ENCODE results near the gene FBXO2.

Gene FBXO2

DNA sequence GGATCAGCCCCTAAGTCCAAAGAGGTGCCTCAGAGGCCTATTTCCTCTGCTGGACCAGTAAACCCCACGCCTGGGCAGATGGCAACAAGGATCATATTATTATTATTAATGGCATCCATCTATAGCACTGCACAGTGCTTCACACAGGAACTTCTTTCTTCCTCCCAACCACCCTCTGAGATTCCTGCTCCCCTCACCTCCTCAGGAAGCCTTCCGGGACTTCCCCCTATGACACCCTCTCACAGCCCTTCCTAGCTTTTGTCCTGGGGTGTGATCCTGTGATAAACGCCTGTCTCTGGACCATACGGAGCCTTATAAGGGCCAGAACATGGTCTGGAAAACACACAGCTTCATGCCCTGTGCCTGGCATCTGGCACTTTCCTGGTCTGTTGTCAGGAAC, 3.2 kb downstream of the FBXO2 start:
- no peak for DNase-seq

GRCh38 chr1:11650331-11650991, 3.8 kb downstream of the FBXO2 start:
- DNase-seq: peak; percentile 61 to 75

DNA sequence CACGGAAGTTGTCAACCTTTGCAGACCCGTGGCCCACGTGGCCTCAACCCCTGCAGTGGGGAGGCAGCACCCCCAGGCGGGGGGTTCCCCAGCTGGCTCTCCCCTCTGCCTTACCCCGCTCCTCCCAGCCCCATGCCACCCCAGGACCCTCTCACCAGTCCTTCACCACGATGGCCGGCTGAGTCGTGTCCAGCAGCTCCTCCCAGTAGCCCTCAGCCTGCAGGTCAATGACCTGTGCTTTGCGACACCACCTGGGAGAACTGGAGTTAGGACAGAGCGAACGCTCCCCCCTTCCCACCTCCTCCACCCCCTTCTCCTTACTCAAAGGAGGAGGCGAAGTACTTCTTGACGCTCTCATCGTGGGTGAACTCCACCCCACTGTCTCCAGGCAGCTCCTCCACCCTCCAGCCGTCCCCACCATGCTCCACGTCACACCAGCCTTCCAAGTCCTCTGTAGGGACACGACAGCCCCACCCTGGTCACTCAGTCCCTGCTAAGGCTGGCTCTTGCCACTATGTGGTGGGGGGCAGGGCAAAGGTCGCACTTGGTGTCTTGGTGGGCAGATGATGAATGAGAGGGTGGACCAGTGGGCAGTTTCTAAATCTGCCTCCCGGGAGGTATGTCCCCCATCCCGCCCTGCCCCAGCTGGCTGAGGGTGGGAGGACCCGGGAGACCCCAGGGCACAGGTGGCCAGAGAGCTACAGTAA, 4.5 kb downstream of the FBXO2 start:
- DNase-seq: no peak

DNA sequence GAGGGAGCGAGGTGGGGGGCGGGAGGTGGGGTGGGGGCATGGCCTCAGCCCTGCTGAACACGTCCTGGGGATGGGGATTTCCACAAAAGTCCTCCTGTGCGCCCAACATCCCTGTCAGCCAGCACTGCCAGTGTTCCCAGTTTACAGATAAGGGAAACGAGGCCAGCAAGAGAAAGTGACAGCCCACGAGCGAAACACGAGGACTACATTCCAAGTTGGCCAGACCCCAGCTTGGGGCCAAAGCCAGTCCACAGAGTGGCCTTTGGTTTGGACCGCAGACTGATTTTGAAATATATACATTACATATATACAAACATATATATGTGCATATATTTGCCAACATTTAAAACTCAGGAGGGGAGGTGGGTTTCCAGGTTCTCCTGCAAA, 5.0 kb downstream of the FBXO2 start:
- DNase-seq: no peak

DNA sequence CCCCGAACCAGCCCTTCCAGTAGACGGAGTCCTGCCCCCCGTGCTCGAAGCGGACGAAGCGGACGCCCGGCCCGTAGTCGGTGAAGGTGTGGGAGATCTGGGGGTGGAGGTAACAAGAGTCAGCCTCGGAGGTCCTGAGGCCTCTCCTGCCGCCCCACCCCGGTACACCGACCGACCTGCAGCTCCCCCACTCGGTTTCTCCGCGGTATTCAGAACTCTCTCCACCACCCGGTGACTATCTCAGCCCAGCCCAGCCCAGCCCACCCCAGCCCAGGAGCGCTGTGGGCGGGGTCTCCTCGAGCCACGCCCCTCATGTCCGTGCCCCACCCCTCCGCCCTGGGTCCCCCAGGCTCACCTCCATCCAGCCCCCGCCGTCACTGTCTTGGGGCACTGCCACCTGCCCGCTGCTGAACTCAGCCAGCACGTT, 5.5 kb downstream of the FBXO2 start:
- peak in 1 of 2 donors; percentile 26 for DNase-seq

DNA sequence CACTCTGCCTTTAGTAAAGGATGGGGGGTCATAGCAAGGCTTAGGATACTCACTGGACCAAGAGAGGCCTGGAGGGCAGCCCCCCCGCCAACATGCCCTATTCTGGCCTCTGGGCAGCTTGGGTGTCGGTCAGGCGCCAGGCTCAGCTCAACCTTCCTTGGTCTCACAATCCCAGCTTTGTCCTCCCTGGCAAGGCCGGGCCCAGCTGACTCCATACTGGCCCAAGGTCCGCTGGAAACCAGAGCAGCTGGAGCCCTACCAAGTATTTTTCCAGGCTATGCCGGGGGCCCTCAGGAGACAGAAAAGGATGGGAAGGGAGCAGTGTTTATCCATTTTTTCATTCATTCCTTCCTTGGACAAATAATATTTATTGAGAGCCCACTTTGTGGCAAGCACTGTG, 6.2 kb downstream of the FBXO2 start:
- no peak for DNase-seq

DNA sequence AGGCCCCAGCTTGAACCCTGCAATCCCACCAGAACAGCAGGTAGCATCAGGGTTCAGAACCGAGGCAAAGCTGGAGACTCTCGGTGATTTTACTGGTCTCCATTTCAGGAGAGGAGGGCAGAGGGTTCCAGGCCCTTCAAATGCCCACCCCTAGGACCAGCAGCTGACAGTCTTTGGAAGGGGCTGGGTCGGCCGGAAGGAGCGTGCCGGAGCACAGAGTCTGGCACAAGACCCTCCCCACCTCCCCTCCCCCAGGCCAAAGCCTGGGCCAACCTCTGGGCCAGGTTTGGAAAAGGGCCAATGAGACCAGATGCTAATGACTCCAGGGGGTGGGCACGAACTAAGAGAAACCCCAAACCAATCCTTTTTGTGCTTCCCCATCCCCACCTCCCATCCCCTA, 6.9 kb downstream of the FBXO2 start:
- no peak for DNase-seq

- no peak for DNase-seq
Measured at GRCh38 chr1:11646317-11646716, 7.9 kb downstream of the FBXO2 start.

- peak; percentile 80 to 81 for DNase-seq
Measured at GRCh38 chr1:11645670-11646265, 8.5 kb downstream of the FBXO2 start.

DNA sequence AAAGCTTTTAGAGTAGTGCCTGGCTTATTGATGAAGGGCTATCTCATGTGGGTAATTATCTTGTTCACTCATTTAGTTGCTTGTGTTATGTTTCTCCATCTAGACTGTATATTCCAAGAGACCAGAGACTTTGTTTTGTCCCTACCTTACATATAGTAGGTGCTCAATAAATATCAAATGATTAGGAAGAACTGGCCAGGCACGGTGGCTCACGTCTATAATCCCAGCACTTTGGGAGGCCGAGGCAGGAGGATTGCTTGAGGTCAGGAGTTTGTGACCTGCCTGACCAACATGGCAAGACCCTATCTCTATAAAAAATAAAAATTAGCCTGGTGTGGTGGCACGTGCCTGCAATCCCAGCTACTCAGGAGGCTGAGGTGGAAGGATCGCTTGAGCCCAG, 9.0 kb downstream of the FBXO2 start:
- DNase-seq: no peak

GRCh38 chr1:11643782-11644181, 10.4 kb downstream of the FBXO2 start:
- no peak for DNase-seq

GRCh38 chr1:11642418-11643017, 11.7 kb downstream of the FBXO2 start:
- peak; percentile 54 to 77 for DNase-seq

- DNase-seq: no peak
Measured at GRCh38 chr1:11641776-11642305, 12.4 kb downstream of the FBXO2 start.

DNA sequence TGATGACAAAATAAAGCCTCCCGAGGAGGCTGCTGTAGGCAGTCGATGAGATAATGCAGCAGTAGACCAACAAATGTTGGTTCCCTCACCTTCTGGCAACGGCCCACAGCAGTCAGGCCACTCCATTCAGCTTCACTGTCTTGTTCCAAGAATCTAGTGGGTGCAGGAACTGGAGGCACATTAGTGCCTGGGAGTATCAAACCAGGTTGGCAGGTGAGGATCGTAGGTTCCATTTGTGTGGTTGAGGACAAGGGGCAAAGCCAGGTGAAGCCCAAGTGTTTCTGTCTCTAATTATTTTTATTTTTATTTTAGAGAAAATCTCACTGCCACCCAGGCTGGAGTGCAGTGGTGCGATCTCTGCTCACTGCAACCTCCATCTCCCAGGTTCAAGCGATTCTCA, 13.3 kb downstream of the FBXO2 start:
- DNase-seq: no peak

DNA sequence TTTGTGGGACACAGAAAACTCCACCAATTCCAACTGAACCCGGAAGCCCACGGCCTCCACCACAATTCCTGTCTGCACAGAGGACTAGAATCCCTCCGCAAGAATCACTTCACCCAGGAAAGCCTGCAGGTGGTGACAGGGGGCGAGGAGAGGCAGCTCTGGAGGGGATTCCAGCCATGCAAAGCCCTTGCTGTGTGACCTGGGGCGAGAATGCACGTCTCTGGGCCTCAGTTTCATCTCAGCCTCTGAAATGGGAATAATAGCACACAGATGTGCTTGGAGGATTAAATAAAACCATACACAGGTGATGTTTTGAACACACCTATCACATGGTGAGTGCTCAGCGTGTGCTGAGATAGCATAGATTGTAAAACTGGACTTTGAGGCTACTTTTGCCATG, 14.1 kb downstream of the FBXO2 start:
- DNase-seq: no peak

DNA sequence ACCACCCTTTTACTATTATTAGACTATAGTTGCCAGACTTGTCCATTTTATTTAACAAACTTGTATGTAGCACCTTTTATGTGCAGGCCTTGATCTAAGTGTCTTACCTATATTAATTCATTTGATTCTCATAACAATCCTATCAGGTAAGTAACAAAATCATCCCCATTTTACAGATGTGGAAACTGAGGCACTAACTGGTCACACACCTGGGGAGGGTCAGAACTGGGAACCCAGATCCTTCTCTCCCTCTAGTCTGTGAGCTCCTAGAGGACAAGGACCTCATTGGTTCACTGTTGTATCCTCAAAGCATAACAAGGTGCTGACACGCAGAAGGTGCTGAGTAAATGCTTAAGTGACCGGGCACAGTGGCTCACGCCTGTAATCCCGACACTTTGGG, 14.9 kb downstream of the FBXO2 start:
- DNase-seq: no peak

DNA sequence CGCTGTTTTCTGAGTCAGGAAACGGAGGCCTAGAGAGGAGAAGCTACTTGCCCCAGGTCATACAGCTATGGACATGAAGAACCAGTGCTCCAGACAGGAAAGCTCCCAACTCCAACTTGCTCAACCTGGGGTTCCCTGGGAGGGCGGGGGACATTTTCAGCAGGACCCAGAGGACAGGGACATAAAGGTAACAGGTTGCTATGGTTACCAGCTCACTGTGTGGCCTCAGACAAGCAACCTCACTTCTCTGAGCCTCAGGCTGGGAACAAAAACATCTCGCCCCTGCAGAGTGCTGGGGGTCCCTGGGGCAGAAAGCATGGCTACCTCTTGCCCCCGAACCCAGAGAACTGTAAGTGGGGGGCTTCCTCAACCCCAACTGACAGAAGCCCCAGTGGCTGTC, 16.1 kb downstream of the FBXO2 start:
- no peak for DNase-seq

DNA sequence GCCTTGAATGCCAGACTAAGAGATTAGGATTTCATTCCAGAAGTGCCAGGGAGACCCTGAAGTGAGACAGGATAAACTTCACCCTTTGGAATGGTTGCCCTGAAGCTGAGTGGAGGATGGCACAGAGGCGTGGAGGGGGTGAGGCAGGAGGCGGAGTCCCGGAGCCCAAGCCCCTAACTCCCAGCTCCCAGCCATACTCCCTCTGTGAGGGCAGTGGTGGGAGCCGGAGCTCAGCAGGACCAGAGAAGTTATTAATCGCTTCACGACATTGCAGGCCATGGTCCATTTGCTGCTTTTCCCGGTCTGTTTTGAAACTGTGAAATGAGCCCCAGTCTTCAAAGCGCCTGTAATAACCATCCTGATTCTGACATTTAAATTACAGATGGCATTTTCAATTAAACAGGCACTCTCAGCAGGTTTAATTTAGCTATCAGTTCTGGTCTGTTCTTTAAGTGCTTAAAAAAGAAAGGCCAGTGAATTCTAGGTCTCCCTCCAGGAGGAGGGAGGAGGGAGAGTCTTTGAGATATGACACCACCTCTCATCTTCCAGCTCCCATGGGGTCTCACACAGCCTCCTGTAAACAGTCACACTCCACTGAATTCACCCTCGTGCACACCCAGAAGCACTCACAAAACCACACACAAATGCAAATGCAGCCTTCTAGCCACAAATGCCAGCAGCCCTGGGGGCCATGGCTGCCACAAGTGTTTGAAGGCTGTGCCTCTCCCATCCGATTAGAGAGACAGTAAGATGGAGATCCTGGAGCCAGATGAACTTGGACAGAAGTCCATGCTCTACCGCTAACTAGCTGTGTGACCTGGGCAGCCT, 19.6 kb downstream of the FBXO2 start:
- DNase-seq: no peak

GRCh38 chr1:11629184-11630016, 24.8 kb downstream of the FBXO2 start:
- DNase-seq: no peak

DNA sequence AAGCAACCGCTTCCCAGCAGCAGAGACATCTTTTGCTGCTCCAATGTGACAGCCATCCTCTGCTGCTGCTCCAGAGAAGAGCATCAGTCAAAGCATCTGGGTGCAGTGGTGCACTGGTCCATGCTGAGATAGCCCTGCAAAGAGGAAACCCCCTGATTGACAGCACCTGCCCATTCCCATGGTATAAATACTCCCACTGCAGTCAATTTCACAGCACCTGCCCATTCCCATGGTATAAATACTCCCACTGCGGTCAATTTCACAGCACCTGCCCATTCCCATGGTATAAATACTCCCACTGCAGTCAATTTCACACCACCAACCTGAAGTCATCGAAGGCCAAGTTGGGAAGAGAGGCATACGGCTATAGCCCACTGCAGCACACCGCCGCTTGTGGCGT, 25.5 kb downstream of the FBXO2 start:
- DNase-seq: no peak

DNA sequence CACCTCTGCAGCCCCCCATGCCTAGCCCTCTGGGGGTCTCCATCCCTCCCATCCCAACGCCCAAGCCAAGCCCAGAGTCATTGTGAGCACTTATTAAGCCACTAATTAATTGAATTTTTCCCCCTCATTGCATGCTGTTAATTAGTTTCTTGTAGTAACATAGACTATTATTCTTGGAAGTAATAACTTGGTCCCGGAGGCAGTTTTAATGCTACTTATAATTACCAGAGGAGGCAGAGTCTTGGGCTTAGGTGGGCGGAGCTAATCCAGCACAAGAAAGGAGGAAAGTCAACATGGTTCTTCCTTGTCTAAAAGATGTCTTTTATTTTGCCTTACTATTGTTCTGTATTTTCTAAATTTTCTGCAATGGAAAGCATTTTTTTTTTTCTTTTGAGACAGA, 27.7 kb downstream of the FBXO2 start:
- no peak for DNase-seq

DNA sequence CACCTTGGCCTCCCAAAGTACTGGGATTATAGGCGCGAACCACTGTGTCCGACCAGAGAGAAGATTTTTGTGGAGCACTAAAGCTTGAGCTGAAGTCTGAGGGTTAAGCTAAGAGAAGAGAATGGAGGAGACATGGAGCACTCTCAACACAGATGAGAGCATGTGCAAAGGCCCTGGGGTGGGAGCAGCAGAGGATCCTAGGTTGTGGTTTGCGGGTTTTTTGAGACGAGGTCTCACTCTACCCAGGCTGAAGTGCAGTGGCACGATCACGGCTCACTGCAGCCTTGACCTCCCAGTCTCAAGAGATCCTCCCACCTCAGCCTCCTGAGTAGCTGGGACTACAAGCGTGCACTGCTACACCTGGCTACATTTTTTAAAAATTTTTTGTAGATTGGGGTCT, 30.5 kb downstream of the FBXO2 start:
- DNase-seq: no peak

Data from activated CD4-positive, alpha-beta T cell treated with anti-CD3 and anti-CD28 coated beads for 4 hours (primary cell).